GM12878 (cell line): ENCODE measurements around the gene CIB2. TPM values are rescaled to one million over a fixed set of nuclear protein-coding genes. Genes with fewer than 3 reads are reported as not detected.

ENCODE experiments used
- ATAC-seq: fragments of 200-7000 bp; cut with Tn5 transposase; 3 replicates; pipeline ENCODE4 v1.9.1; 2020; ENCODE audit warnings: mild to moderate bottlenecking, moderate library complexity
- BruUV-seq: library from RNA; stranded (reverse); fragments of 400-500 nt; replicated peaks from 2 replicates; lab custom pipeline; 2021; lab: Mats Ljungman, UMichigan
- CTCF ChIA-PET: fragments of 300-600 bp; sonication (Branson Sonifier 250); formaldehyde crosslinking; extraction: SDS; loops from one replicate; lab custom pipeline; 2021; ENCODE audit warnings: inconsistent platforms; lab: Yijun Ruan, JAX
- POLR2A ChIA-PET: fragments of 350-600 bp; formaldehyde crosslinking; extraction: SDS; loops from one replicate; lab custom pipeline; 2021; ENCODE audit warnings: inconsistent platforms; lab: Charles Lee
- RAD21 ChIA-PET: fragments of 300-600 bp; sonication (Branson Sonifier 250); formaldehyde crosslinking; loops from one replicate; lab custom pipeline; 2023; ENCODE audit warnings: antibody characterized with exemption; ENCODE audit not compliant: unreplicated experiment; lab: Charles Lee
- SMC1A ChIA-PET: fragments of 300-600 bp; sonication (Branson Sonifier 250); formaldehyde crosslinking; loops from one replicate; lab custom pipeline; 2023; ENCODE audit not compliant: unreplicated experiment, uncharacterized antibody; lab: Charles Lee
- DNase-seq: peaks from one replicate; pipeline ENCODE4 v3.0.0-alpha.2; 2011; ENCODE audit warnings: low read depth, low spot score
- FAIRE-seq: peaks from 3 replicates; lab custom pipeline; 2011; peaks lifted over from hg19 to GRCh38; lab: Jason Lieb, UNC
- H2AFZ ChIP-seq: 2 replicates; pipeline ENCODE4 v1.6.0; 2011; ENCODE audit warnings: low read depth, low read length, control low read depth; ENCODE audit not compliant: control insufficient read depth
- H3K27ac ChIP-seq: 2 replicates; pipeline ENCODE4 v1.5.1; 2011; ENCODE audit warnings: control low read depth; ENCODE audit not compliant: control insufficient read depth, insufficient read depth
- H3K27me3 ChIP-seq, 2 experiments: replicated peaks in 1 of 2; 2 replicates each; pipeline versions ENCODE4 v1.6.0 to v1.6.1; 2011; ENCODE audit warnings: low read length in 1 of 2; ENCODE audit not compliant: control insufficient read depth in 2 of 2, insufficient read depth in 2 of 2
- H3K36me3 ChIP-seq, 2 experiments: 2 replicates each; pipeline ENCODE4 v1.5.1; 2011; ENCODE audit warnings: low read length in 1 of 2; ENCODE audit not compliant: control insufficient read depth in 2 of 2, insufficient read depth in 2 of 2
- H3K4me1 ChIP-seq: 2 replicates; pipeline ENCODE4 v1.6.1; 2011; ENCODE audit warnings: mild to moderate bottlenecking, low read length, moderate library complexity, mixed read lengths; ENCODE audit not compliant: control insufficient read depth, insufficient read depth
- H3K4me2 ChIP-seq: 2 replicates; pipeline ENCODE4 v1.6.0; 2011; ENCODE audit warnings: control low read depth; ENCODE audit not compliant: control insufficient read depth, insufficient read depth
- H3K4me3 ChIP-seq: fragments of 200-600 bp; sonication (generic); 2 replicates; pipeline ENCODE4 v1.5.1; 2016
- H3K79me2 ChIP-seq: 2 replicates; pipeline ENCODE4 v1.6.0; 2011; ENCODE audit warnings: low read length; ENCODE audit not compliant: control insufficient read depth, insufficient read depth
- H3K9ac ChIP-seq: 2 replicates; pipeline ENCODE4 v1.8.0; 2011; ENCODE audit warnings: low read length, control low read depth, mixed read lengths; ENCODE audit not compliant: control insufficient read depth, insufficient read depth
- H3K9me3 ChIP-seq: replicated peaks from 3 replicates; pipeline ENCODE4 v1.5.1; 2011; ENCODE audit warnings: mild to moderate bottlenecking, low read length; ENCODE audit not compliant: control insufficient read depth, insufficient read depth
- H4K20me1 ChIP-seq: 2 replicates; pipeline ENCODE4 v1.6.0; 2011; ENCODE audit not compliant: control insufficient read depth, insufficient read depth
- BCL3 ChIP-seq: IDR thresholded peaks from 2 replicates; pipeline ENCODE4 v1.6.1; 2011; ENCODE audit warnings: borderline replicate concordance, low read depth, mild to moderate bottlenecking, moderate library complexity, low read length; ENCODE audit not compliant: insufficient read depth, poor library complexity, severe bottlenecking
- CEBPB ChIP-seq, 2 experiments: fragments of 150-350 bp in 1 of 2; IDR thresholded peaks; 2 replicates each; pipeline ENCODE4 v1.6.1; 2012 to 2014; ENCODE audit warnings: low read depth in 2 of 2, low read length in 2 of 2, borderline replicate concordance in 1 of 2, inconsistent platforms in 1 of 2
- DPF2 ChIP-seq: fragments of 450-650 bp; IDR thresholded peaks from 2 replicates; pipeline ENCODE4 v1.6.1; 2017; ENCODE audit warnings: mild to moderate bottlenecking
- IKZF2 ChIP-seq, 2 experiments: fragments of 450-650 bp; IDR thresholded peaks; 2 replicates each; pipeline ENCODE4 v1.6.1; 2017; ENCODE audit warnings: mild to moderate bottlenecking in 2 of 2, moderate library complexity in 2 of 2
- RAD51 ChIP-seq: fragments of 450-650 bp; IDR thresholded peaks from 2 replicates; pipeline ENCODE4 v1.6.1; 2016; ENCODE audit warnings: moderate library complexity, mild to moderate bottlenecking, inconsistent platforms
- WGBS: methylation state at CpG from one replicate; pipeline ENCODE4 v1.1.6; 2016; ENCODE audit warnings: low lambda C conversion rate; ENCODE audit not compliant: insufficient replicate concordance, insufficient coverage; ENCODE audit errors: missing lambda C conversion rate; 5-methylcytosine and 5-hydroxymethylcytosine counted together
- in situ Hi-C: fragments of 300-500 bp; cut with MboI; formaldehyde crosslinking; loops from 9 replicates; pipeline ENCODE4 v1.14.3; 2018; ENCODE audit warnings: mixed read lengths
- intact Hi-C: fragments of 100-400 bp; cut with micrococcal nuclease; formaldehyde crosslinking; loops from one replicate; pipeline ENCODE4 v1.14.2; 2022; ENCODE audit not compliant: unreplicated experiment
- polyA plus RNA-seq, 11 experiments: library from polyadenylated mRNA; depleted of rRNA in 4 of 11; unstranded in 6 of 11; stranded (reverse) in 5 of 11; fragments of >200 nt; fragmentation: Nextera tagmentation in 4 of 11; fragmentation: Illumina TruSeq in 1 of 11; extraction: Ambion mirVana in 4 of 11; extraction: Trizol in 1 of 11; gene quantifications; 1 replicate in 1 of 11; 2 replicates in 10 of 11; pipeline versions ENCODE4 v1.2.1 to v1.2.3, GENCODE V29; 2011 to 2016; ENCODE audit warnings: inconsistent platforms in 2 of 11, missing spikeins in 2 of 11, low read depth in 1 of 11
- total RNA-seq, 4 experiments: library from RNA; depleted of rRNA in 3 of 4; stranded (reverse); fragments of >200 nt in 3 of 4; fragmentation: Illumina TruSeq in 1 of 4; extraction: Trizol in 1 of 4; gene quantifications; 2 replicates each; pipeline versions ENCODE4 v1.2.1 to v1.2.3, GENCODE V29; 2013 to 2021

Gene CIB2
- total and polyA plus RNA-seq, 10 of the 15 experiments (the other 5 are each of a cell fraction or from before 2014, with no cell fraction given) = 0.56 to 12.1 (median 7.1) TPM

GRCh38 chr15:78179906-78180305, 48.7 kb upstream of the CIB2 start (continued):
- no peak for TF ChIP-seq CEBPB (IDR thresholded peaks at IDR 0.05; ENCODE audit: borderline replicate concordance in 1 of 2, low read depth in 2 of 2, low read length in 2 of 2)
- no peak for TF ChIP-seq DPF2

- no peak for DNase-seq
- ChIA-PET CTCF (interaction anchor here (0.9 to 10.1 kb wide), 7 partner anchors 11 to 237 kb away, joined by 3 to 108 read pairs (median 19); partner anchors contain the start of genes CIB2 and IDH3A), SMC1A (interaction anchor here (0.6 to 4.9 kb wide), 7 partner anchors 16 to 328 kb away, joined by 3 to 38 read pairs (median 8); partner anchors contain the start of gene CIB2), RAD21 (interaction anchor here (1.5 to 3.2 kb wide), 2 partner anchors 16 to 48 kb away, joined by 5 to 16 read pairs; partner anchors contain the start of gene CIB2)
- Histone ChIP-seq H3K4me2 (no peak overlapping the region), H3K9ac (no peak overlapping the region), H3K27ac (no peak overlapping the region), H3K27me3 (no peaks in the 10 kb centered on the region)
- intact Hi-C loops = no loop called here
- TF ChIP-seq RAD51 (no peak), BCL3 (no peak), IKZF2 (IDR thresholded peaks at IDR 0.05) (no peak)
- TF ChIP-seq, all 136 proteins: peak for 0
- no TSS peak for BruUV-seq
- peaks cover 5% of the 10 kb centered on the region for H3K4me1 ChIP-seq
- POLR2A ChIA-PET = interaction anchor here (2.2 kb wide), 1 partner anchor 30 kb away, joined by 9 read pairs; the partner anchor contains the start of gene IDH3A
- H3K79me2 ChIP-seq = no peaks in the 10 kb centered on the region
- H3K36me3 ChIP-seq = no peaks in the 10 kb centered on the region; a peak in 1 of 4 replicates
- no peak overlapping the region for H2AFZ ChIP-seq
- H3K4me3 ChIP-seq = no peak overlapping the region
- no peaks in the 10 kb centered on the region for H4K20me1 ChIP-seq
- ATAC-seq (no peak), FAIRE-seq (no peak)
- in situ Hi-C loops = no loop called here
- no peaks in the 10 kb centered on the region for H3K9me3 ChIP-seq
- 82% methylated on average over 12 of the region's 12 CpGs for WGBS
Observed at GRCh38 chr15:78179286-78179840, 48.1 kb upstream of the CIB2 start.
